OCI-LY7 (cell line): ENCODE results near the gene RMND5A. TPM values are rescaled to one million over a fixed set of nuclear protein-coding genes. Genes with fewer than 3 reads are reported as not detected.

Experiments used
- BruUV-seq: library from RNA; stranded (reverse); fragments of 400-500 nt; replicated peaks from 2 replicates; lab custom pipeline; 2021; lab: Mats Ljungman, UMichigan
- CTCF ChIA-PET: fragments of 300-600 bp; sonication (Branson Sonifier 250); formaldehyde crosslinking; loops from one replicate; lab custom pipeline; 2022; ENCODE audit warnings: antibody characterized with exemption; ENCODE audit not compliant: unreplicated experiment; lab: Charles Lee
- POLR2A ChIA-PET: fragments of 300-600 bp; sonication (Branson Sonifier 250); formaldehyde crosslinking; loops from one replicate; lab custom pipeline; 2022; ENCODE audit warnings: antibody characterized with exemption; lab: Charles Lee
- DNase-seq: peaks from one replicate; pipeline ENCODE4 v3.0.0-alpha.2; 2015; ENCODE audit warnings: low spot score
- H2AFZ ChIP-seq: fragments of 200-600 bp; sonication (generic), shearing (Covaris generic); 2 replicates; pipeline ENCODE4 v1.6.1; 2014; ENCODE audit warnings: mild to moderate bottlenecking, antibody characterized with exemption, low read length, moderate library complexity
- H3K27ac ChIP-seq: fragments of 200-600 bp; sonication (generic); 2 replicates; pipeline ENCODE4 v1.5.1; 2014; ENCODE audit warnings: mixed run types, low read depth, mild to moderate bottlenecking, moderate library complexity, low read length, inconsistent platforms; ENCODE audit not compliant: poor library complexity, severe bottlenecking
- H3K36me3 ChIP-seq: fragments of 200-600 bp; sonication (generic); 2 replicates; pipeline ENCODE4 v1.6.1; 2014; ENCODE audit warnings: mild to moderate bottlenecking, antibody characterized with exemption, low read length, moderate library complexity, mixed read lengths; ENCODE audit not compliant: insufficient read depth
- H3K4me1 ChIP-seq: fragments of 200-600 bp; sonication (generic); 2 replicates; pipeline ENCODE4 v1.5.1; 2014; ENCODE audit warnings: mild to moderate bottlenecking, low read length; ENCODE audit not compliant: insufficient read depth, poor library complexity, severe bottlenecking
- H3K4me2 ChIP-seq: fragments of 200-600 bp; sonication (generic); 2 replicates; pipeline ENCODE4 v1.6.1; 2014; ENCODE audit warnings: mild to moderate bottlenecking, low read length
- H3K4me3 ChIP-seq: fragments of 200-600 bp; sonication (generic); 2 replicates; pipeline ENCODE4 v1.5.1; 2014; ENCODE audit warnings: mild to moderate bottlenecking, low read depth, low read length; ENCODE audit not compliant: poor library complexity, severe bottlenecking
- H3K79me2 ChIP-seq: fragments of 200-600 bp; sonication (generic); 2 replicates; pipeline ENCODE4 v1.6.1; 2016; ENCODE audit warnings: low read depth, mild to moderate bottlenecking, low read length, moderate library complexity, mixed read lengths; ENCODE audit not compliant: insufficient read depth
- H3K9me2 ChIP-seq: fragments of 200-600 bp; sonication (generic); 2 replicates; pipeline ENCODE4 v1.6.1; 2016; ENCODE audit warnings: mild to moderate bottlenecking, low read length, mixed read lengths; ENCODE audit not compliant: insufficient read depth
- H3K9me3 ChIP-seq: fragments of 200-600 bp; sonication (generic); 2 replicates; pipeline ENCODE4 v1.6.1; 2014; ENCODE audit warnings: mild to moderate bottlenecking, mixed run types, low read length, mixed read lengths
- H4K20me1 ChIP-seq: fragments of 200-600 bp; sonication (generic); 2 replicates; pipeline ENCODE4 v1.6.1; 2014; ENCODE audit warnings: mild to moderate bottlenecking, antibody characterized with exemption, low read length, moderate library complexity, mixed read lengths; ENCODE audit not compliant: insufficient read depth
- CTCF ChIP-seq: fragments of 200-600 bp; sonication (generic); conservative IDR thresholded peaks from 2 replicates; pipeline ENCODE4 v1.5.1; 2014; ENCODE audit warnings: mild to moderate bottlenecking, antibody characterized with exemption, low read length, moderate library complexity, mixed read lengths
- EZH2phosphoT487 ChIP-seq: fragments of 200-600 bp; sonication (generic); IDR thresholded peaks from 2 replicates; pipeline ENCODE4 v1.6.1; 2018; ENCODE audit warnings: low read depth, borderline replicate concordance, mild to moderate bottlenecking, mixed run types, antibody characterized with exemption, low read length, moderate library complexity, mixed read lengths
- intact Hi-C: fragments of 100-400 bp; cut with micrococcal nuclease; formaldehyde crosslinking; loops from one replicate; pipeline ENCODE4 v1.10.0; 2022; ENCODE audit not compliant: unreplicated experiment
- total RNA-seq, 2 experiments: library from RNA; depleted of rRNA in 1 of 2; stranded (reverse); fragments of >200 nt in 1 of 2; shearing (Covaris generic) in 1 of 2; gene quantifications; 2 replicates each; pipeline ENCODE4 v1.2.3, GENCODE V29; 2014 to 2022

The RMND5A gene
- total RNA-seq, 2 experiments from 2014 or later, result 60.6 to 62.7 TPM

GRCh38 chr2:86675511-86676015 is 44.5 kb upstream of the RMND5A start:
- Histone ChIP-seq H3K4me3 (no peak overlapping the region), H3K36me3 (no peaks in the 10 kb centered on the region), H3K9me2 (no peaks in the 10 kb centered on the region), H3K27ac (no peak overlapping the region), H2AFZ (no peak overlapping the region), H3K4me2 (no peak overlapping the region), H3K9me3 (no peaks in the 10 kb centered on the region), H3K4me1 (no peaks in the 10 kb centered on the region), H4K20me1 (no peaks in the 10 kb centered on the region), H3K79me2 (no peaks in the 10 kb centered on the region)
- intact Hi-C loops, result no loop called here
- TF ChIP-seq EZH2phosphoT487, result no peak
- TF ChIP-seq CTCF, result peak; percentile 65
- BruUV-seq, result no TSS peak
- DNase-seq, result peak; percentile 13
- CTCF ChIA-PET, result no interaction called here
- POLR2A ChIA-PET, result interaction anchor here (0.7 kb wide), 1 partner anchor 69 kb away, joined by 3 read pairs; no protein-coding TSS in a partner anchor

GRCh38 chr2:86677816-86678215 is 42.3 kb upstream of the RMND5A start:
- no peak overlapping the region for H3K4me3 ChIP-seq
- POLR2A ChIA-PET, result no interaction called here
- TF ChIP-seq EZH2phosphoT487, result no peak
- no peak for TF ChIP-seq CTCF
- intact Hi-C loops, result no loop called here
- no peak overlapping the region for H3K4me2 ChIP-seq
- H3K4me1 ChIP-seq, result no peaks in the 10 kb centered on the region
- no peaks in the 10 kb centered on the region for H3K9me3 ChIP-seq
- H2AFZ ChIP-seq, result no peak overlapping the region
- no TSS peak for BruUV-seq
- DNase-seq, result no peak
- CTCF ChIA-PET, result no interaction called here
- no peaks in the 10 kb centered on the region for H4K20me1 ChIP-seq
- H3K79me2 ChIP-seq, result no peaks in the 10 kb centered on the region
- H3K36me3 ChIP-seq, result no peaks in the 10 kb centered on the region
- H3K27ac ChIP-seq, result no peak overlapping the region
- no peaks in the 10 kb centered on the region for H3K9me2 ChIP-seq

GRCh38 chr2:86679036-86679435 is 41.1 kb upstream of the RMND5A start:
- intact Hi-C loops, result no loop called here
- POLR2A ChIA-PET, result interaction anchor here (0.7 kb wide), 1 partner anchor 1838 kb away, joined by 3 read pairs; no protein-coding TSS in a partner anchor
- H3K4me1 ChIP-seq, result no peaks in the 10 kb centered on the region
- no peaks in the 10 kb centered on the region for H3K9me3 ChIP-seq
- no peak for TF ChIP-seq EZH2phosphoT487
- BruUV-seq, result no TSS peak
- no peaks in the 10 kb centered on the region for H4K20me1 ChIP-seq
- H3K79me2 ChIP-seq, result no peaks in the 10 kb centered on the region
- DNase-seq, result no peak
- H3K9me2 ChIP-seq, result no peaks in the 10 kb centered on the region
- no peak overlapping the region for H3K4me2 ChIP-seq
- H3K27ac ChIP-seq, result no peak overlapping the region
- H3K4me3 ChIP-seq, result no peak overlapping the region
- no peaks in the 10 kb centered on the region for H3K36me3 ChIP-seq
- no peak overlapping the region for H2AFZ ChIP-seq
- CTCF ChIA-PET, result no interaction called here
